EH (cell line): ENCODE data around the gene SLC30A10.
"Not testable (repeated sequence)": the region's sequence is repeated elsewhere in the genome, so short reads cannot be mapped to it uniquely, and the experiment has no call there.

ENCODE experiments used
- DNase-seq: peaks from one replicate; pipeline ENCODE4 v3.0.0-alpha.2; 2015; ENCODE audit warnings: low read depth

SLC30A10 gene

GRCh38 chr1:219927956-219928790 lies at the start of gene SLC30A10:
SLC30A10 (minus strand) TSS chr1:219928557; CDS start chr1:219928440, 117 bp downstream.
- peak; percentile 7 for DNase-seq

GRCh38 chr1:219973213-219973612 lies 44.9 kb upstream of the SLC30A10 start:
- no peak for DNase-seq

- DNase-seq = no peak
These were observed 39.0 kb upstream of the SLC30A10 start for GRCh38 chr1:219967361-219967760.

DNA sequence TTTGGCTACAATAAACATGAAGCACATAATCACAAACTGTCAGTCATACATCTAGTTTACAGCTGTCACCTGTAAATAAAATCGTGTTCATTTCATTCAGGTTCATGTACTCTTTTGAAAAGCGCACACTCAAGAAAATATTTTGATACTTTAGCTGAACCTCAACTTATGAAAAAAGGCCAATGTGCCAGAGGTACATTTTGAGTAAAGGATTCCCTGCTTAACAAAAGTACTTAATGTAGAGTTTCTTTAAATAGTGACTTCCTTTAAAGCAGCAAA lies 37.7 kb upstream of the SLC30A10 start:
- DNase-seq = no peak

GRCh38 chr1:219965285-219966070 lies 37.1 kb upstream of the SLC30A10 start:
- no peak for DNase-seq

DNA sequence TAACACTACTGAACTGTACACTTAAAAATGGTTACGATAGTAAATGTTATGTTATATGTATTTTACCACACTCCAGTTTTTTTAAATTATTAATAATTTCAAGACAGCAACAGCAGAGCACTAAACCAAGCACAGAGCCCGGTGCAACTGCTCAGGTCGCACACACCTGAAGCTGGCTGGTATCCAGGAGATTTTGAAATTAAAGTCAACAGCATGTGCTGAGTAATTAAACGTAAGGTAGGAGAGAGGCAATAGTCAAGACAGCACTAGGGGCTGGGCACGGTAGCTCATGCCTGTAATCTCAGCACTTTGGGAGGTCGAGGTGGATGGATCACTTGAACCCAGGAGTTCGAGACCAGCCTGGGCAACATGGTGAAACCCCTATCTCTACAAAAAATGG lies 35.1 kb upstream of the SLC30A10 start:
- DNase-seq = no peak

DNA sequence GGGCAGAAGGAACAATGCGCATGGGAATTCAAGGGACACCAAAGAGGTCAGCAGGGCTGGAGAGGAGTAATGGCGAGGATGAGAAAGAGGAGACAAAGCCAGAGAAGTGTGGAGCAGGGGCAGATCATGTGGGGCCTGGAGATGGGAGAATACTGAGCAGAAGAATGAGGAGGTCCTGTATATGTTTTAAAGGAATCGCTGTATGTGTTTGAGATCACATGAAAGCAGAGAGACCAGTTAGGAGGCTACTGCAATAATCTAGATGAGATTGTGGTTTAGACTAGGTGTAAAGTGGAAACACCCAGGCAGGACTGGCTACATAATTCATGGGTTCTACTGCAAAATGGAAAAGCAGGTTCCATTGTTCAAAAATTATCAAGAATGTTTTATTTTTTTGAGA lies 33.3 kb upstream of the SLC30A10 start:
- DNase-seq = no peak

GRCh38 chr1:219959540-219960203 lies 31.3 kb upstream of the SLC30A10 start:
- no peak for DNase-seq

GRCh38 chr1:219958875-219959417 lies 30.6 kb upstream of the SLC30A10 start:
- no peak for DNase-seq

DNA sequence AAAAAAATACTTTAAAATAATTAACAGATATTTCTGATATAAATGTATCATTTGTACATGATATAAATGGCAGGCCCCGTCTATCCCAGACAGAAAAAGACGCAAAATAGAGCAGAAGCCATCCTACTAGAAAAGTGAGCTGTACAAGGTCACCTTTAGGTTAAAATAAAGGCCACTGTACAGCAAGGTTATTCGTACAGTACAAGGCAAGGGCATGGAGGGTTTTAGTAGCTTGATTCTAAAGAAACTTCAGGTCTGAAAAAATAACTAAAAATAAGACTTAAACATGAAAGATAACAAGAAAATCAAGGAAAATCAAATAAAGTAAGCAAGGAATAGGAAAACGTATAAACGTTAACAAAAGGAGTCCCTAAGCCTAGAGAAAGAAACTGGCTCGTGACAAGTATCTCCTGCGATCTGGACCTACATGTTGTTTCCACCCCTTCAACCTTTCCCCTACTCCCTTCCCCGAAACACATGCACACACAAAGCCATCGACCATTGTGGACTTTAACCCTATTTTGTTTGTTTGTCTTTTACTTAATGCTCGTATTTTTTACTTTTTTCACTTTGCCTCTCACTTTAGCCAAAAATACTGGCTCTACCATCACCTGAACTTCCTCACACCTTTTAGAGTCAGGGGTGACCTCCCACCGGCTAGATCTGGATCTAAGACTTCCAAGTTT lies 26.5 kb upstream of the SLC30A10 start:
- DNase-seq = no peak

- DNase-seq = no peak
These were observed 25.7 kb upstream of the SLC30A10 start for GRCh38 chr1:219954052-219954451.

DNA sequence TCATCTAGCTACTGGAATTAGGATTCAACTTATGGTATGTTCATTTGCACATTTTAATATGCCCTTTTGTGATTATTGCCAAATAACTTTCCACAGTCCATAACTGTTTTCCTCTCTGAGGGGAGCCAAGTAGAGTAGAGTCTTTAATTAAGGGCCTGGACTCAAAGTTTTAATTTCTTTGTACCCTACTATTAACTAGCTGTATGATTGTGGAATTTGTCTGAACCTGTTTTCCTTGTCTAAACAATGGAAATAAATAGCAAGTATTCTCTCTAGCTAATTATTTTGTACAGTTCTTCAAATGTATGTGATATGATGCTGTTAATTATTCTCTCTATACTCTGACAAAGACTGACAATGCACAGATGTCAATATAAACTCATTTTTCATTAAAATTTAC lies 24.0 kb upstream of the SLC30A10 start:
- DNase-seq = no peak

DNA sequence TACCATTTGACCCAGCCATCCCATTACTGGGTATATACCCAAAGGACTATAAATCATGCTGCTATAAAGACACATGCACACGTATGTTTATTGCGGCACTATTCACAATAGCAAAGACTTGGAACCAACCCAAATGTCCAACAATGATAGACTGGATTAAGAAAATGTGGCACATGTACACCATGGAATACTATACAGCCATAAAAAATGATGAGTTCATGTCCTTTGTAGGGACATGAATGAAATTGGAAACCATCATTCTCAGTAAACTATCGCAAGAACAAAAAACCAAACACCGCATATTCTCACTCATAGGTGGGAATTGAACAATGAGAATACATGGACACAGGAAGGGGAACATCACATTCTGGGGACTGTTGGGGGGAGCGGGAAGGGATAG lies 20.9 kb upstream of the SLC30A10 start:
- not testable (repeated sequence) for DNase-seq

DNA sequence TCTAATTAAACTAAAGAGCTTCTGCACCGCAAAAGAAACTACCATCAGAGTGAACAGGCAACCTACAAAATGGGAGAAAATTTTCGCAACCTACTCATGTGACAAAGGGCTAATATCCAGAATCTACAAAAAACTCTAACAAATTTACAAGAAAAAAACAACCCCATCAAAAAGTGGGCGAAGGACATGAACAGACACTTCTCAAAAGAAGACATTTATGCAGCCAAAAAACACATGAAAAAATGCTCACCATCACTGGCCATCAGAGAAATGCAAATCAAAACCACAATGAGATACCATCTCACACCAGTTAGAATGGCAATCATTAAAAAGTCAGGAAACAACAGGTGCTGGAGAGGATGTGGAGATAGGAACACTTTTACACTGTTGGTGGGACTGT lies 20.4 kb upstream of the SLC30A10 start:
- DNase-seq = not testable (repeated sequence)

GRCh38 chr1:219945795-219946194 lies 17.4 kb upstream of the SLC30A10 start:
- no peak for DNase-seq

- DNase-seq = no peak
These were observed 13.1 kb upstream of the SLC30A10 start for GRCh38 chr1:219941179-219942118.

DNA sequence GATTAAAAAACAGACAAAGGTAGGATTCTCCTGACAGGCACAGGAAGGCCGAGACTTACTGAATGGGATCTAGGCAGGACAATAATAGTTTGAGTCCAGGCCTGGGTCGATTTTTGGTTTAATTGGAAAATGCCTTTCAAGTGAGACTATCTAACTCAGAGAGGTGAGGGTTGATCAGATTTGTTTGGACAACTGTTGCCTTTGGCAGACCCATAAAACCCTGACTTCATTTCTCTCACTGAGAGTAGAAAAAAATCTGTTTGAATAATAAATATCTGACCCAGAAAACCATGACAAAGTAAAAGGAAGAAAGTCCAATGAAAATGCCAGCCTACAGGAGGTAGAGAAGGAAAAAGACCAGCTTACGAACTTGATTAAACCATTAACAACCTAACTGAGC lies 12.3 kb upstream of the SLC30A10 start:
- DNase-seq = no peak

GRCh38 chr1:219938706-219939105 lies 10.3 kb upstream of the SLC30A10 start:
- DNase-seq = peak; percentile 33

GRCh38 chr1:219933763-219934162 lies 5.4 kb upstream of the SLC30A10 start:
- not testable (repeated sequence) for DNase-seq

DNA sequence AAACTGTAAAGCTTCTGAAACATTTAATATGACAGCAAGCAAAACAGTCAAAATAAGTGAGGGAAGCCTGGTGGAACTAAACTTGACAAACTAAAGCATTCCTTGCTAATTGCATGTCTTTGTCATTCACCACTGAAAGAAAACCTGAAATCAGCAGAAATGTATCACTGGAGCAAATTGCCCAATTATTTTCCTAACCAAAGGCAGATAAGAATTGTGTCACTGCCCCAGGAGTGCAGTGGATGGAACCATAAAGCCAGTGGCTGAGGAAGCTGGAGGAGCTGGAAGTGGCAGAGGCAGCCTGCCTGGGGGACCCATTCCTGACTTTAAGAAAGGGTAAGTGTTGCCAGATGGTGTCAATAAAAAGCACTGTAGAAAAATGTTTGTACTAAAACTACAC lies 2.7 kb upstream of the SLC30A10 start:
- no peak for DNase-seq

DNA sequence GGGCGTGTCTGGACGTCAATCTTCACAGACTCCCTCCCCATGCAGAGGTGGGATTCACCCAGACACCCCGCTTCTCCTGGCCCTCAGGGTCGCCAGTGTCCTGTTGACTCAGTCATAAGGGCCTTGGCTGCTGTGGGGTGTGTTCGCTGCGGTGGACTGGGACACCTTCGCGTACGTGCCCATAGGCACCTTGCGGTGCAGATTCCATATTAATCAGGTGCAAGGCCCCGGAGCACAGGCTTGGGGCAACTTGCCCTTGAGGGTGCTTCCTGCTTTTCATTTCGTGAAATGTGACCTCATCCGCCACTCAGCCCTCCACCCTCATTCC lies 398 bp upstream of the SLC30A10 start:
- DNase-seq = no peak
